Astrocyte (in vitro differentiated cells and primary cell): ENCODE data around the gene DOK5. TPM values are rescaled to one million over a fixed set of nuclear protein-coding genes. Genes with fewer than 3 reads are reported as not detected.

Source experiments
- DNase-seq: peaks from one replicate; pipeline ENCODE4 v3.0.0-alpha.2; 2010; ENCODE audit warnings: low read depth
- FAIRE-seq: peaks from 2 replicates; lab custom pipeline; 2011; peaks lifted over from hg19 to GRCh38; lab: Jason Lieb, UNC
- H2AFZ ChIP-seq: 2 replicates; pipeline ENCODE4 v1.6.0; 2012; ENCODE audit warnings: low read depth, low read length, inconsistent platforms
- H3K27ac ChIP-seq: 2 replicates; pipeline ENCODE4 v1.5.1; 2011; ENCODE audit warnings: low read depth, low read length, inconsistent platforms
- H3K27me3 ChIP-seq: 2 replicates; pipeline ENCODE4 v1.6.0; 2011; ENCODE audit warnings: low read length, inconsistent platforms; ENCODE audit not compliant: insufficient read depth
- H3K36me3 ChIP-seq: 2 replicates; pipeline ENCODE4 v1.5.1; 2011; ENCODE audit warnings: low read length, inconsistent platforms; ENCODE audit not compliant: insufficient read depth
- H3K4me1 ChIP-seq: 2 replicates; pipeline ENCODE4 v1.5.1; 2011; ENCODE audit warnings: low read length, inconsistent platforms; ENCODE audit not compliant: insufficient read depth
- H3K4me2 ChIP-seq: 2 replicates; pipeline ENCODE4 v1.6.0; 2012; ENCODE audit warnings: low read length, inconsistent platforms
- H3K4me3 ChIP-seq: 2 replicates; pipeline ENCODE4 v1.5.1; 2011; ENCODE audit warnings: low read depth, mild to moderate bottlenecking, low read length, inconsistent platforms; ENCODE audit not compliant: insufficient read depth
- H3K79me2 ChIP-seq: 2 replicates; pipeline ENCODE4 v1.6.0; 2012; ENCODE audit warnings: mild to moderate bottlenecking, low read length, inconsistent platforms; ENCODE audit not compliant: insufficient read depth
- H3K9ac ChIP-seq: 2 replicates; pipeline ENCODE4 v1.6.0; 2012; ENCODE audit warnings: mild to moderate bottlenecking, low read length, inconsistent platforms
- H3K9me3 ChIP-seq: 2 replicates; pipeline ENCODE4 v1.5.1; 2012; ENCODE audit warnings: low read depth, mild to moderate bottlenecking, low read length, inconsistent platforms; ENCODE audit not compliant: insufficient read depth
- H4K20me1 ChIP-seq: 2 replicates; pipeline ENCODE4 v1.6.0; 2012; ENCODE audit warnings: low read length, inconsistent platforms; ENCODE audit not compliant: insufficient read depth
- H3K27ac Mint-ChIP-seq: one replicate; pipeline ENCODE4 v1.8.0; 2021; ENCODE audit warnings: mild to moderate bottlenecking, mixed read lengths; ENCODE audit not compliant: unreplicated experiment
- H3K27me3 Mint-ChIP-seq: one replicate; pipeline ENCODE4 v1.8.0; 2021; ENCODE audit warnings: low read depth, mixed read lengths; ENCODE audit not compliant: unreplicated experiment
- H3K36me3 Mint-ChIP-seq: one replicate; pipeline ENCODE4 v1.8.0; 2021; ENCODE audit warnings: low read depth, mixed read lengths; ENCODE audit not compliant: unreplicated experiment
- H3K4me1 Mint-ChIP-seq: one replicate; pipeline ENCODE4 v1.8.0; 2021; ENCODE audit warnings: low read depth, mixed read lengths; ENCODE audit not compliant: unreplicated experiment
- H3K4me3 Mint-ChIP-seq: one replicate; pipeline ENCODE4 v1.8.0; 2021; ENCODE audit warnings: mild to moderate bottlenecking, moderate library complexity, mixed read lengths; ENCODE audit not compliant: unreplicated experiment
- H3K9me3 Mint-ChIP-seq: one replicate; pipeline ENCODE4 v1.8.0; 2021; ENCODE audit warnings: mild to moderate bottlenecking, mixed read lengths; ENCODE audit not compliant: unreplicated experiment
- CTCF ChIP-seq: IDR thresholded peaks from 2 replicates; pipeline ENCODE4 v1.5.1; 2011; ENCODE audit warnings: low read depth, mild to moderate bottlenecking, inconsistent platforms, low read length, moderate library complexity; ENCODE audit not compliant: insufficient read depth
- EZH2 ChIP-seq: IDR thresholded peaks from 2 replicates; pipeline ENCODE4 v1.6.1; 2012; ENCODE audit warnings: mild to moderate bottlenecking, low read length, inconsistent platforms; ENCODE audit not compliant: insufficient read depth
- total RNA-seq: library from RNA; stranded (reverse); gene quantifications from 2 replicates; pipeline ENCODE4 v1.2.1, GENCODE V29; 2021

DOK5 gene
- total RNA-seq, 1 donor from 2014 or later, result 1.2 TPM

DNA sequence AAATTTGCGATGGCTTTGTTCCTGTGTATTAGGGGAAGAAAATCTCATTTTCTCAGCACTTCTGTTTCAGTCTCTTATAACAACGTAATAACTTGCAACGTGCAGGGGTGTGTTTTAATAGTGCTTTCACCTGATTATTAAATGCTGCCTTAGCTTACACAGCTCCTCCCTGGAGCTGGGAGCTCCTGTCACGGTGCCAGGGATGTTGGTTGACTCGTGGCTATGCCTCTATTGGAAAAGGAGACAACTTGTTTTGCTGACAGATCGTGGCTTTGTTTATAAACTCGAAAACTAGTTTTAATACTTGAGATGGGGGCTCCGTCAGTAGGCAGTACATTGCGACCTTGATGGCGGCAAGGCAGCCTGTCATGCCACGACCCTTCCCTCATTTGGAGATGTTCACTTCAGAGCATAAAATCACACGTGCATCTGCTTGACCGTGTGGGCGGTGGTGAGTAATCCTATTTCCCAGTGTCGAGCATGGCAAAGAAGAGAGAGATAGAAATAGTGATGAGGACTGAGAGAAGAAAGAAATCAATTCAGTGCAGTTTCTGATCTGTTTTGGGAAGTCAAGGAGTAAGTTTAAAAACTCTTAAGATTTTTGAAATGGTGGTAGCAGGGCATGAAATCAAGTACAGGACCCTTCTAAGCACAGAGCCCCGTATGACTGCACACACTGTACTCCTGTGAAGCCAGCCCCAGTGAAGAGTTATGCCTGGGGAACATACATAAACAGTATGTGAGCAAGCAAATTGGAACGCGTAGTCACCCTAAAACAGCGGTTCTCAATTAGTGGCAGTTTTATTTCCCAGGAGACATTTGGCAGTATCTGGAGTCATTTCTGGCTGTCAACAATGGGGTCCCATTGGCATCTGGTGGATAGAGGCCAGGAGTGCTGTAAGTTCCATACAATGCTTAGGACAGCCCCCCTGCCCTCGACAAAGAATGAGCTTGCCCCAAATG is 147.2 kb downstream of the DOK5 start:
- Mint-ChIP-seq H3K4me1 (peaks cover 18% of the 10 kb centered on the region), H3K27me3 (no peaks in the 10 kb centered on the region), H3K4me3 (no peak overlapping the region), H3K36me3 (no peaks in the 10 kb centered on the region), H3K27ac (no peak overlapping the region), H3K9me3 (no peaks in the 10 kb centered on the region)
- peak overlapping the region; percentile 81 for H3K4me2 ChIP-seq
- no peaks in the 10 kb centered on the region for H4K20me1 ChIP-seq
- H3K36me3 ChIP-seq, result no peaks in the 10 kb centered on the region
- H3K4me1 ChIP-seq, result peaks cover 19% of the 10 kb centered on the region
- peak overlapping the region; percentile 32 for H3K9ac ChIP-seq
- DNase-seq (peak; percentile 51), FAIRE-seq (no peak)
- H3K4me3 ChIP-seq, result peak overlapping the region; percentile 37
- no peaks in the 10 kb centered on the region for H3K79me2 ChIP-seq
- peak overlapping the region; percentile 66 for H3K27ac ChIP-seq
- TF ChIP-seq EZH2 (no peak), CTCF (no peak)
- peak overlapping the region; percentile 48 for H2AFZ ChIP-seq
- no peaks in the 10 kb centered on the region for H3K27me3 ChIP-seq
- no peaks in the 10 kb centered on the region for H3K9me3 ChIP-seq

DNA sequence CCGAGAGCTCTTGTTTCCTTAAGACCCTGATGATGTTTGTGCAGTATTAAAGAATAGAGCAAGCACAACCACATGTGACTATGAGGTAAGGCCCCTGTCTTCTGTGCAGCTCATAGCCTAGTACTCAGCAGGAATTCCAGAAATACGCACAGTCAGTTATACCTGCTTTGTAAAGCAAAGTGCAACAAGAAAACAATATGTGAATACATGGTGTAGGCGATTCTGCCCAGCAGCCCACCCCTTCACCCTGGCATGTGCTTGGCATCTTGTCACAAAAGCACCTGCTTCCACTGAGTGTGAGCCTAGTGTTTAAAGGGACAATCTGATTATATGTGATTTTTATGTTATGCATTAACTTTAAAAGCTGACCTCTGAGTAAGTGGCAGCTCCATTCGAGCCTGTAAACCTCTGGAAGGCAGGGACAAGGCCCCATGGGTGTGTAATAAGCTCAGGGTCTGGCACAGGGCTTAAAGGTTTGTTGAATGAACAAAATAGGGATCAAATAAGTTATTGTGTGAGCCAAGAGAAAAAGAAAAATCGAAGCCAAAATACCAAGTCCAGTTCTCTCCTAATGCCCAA is 148.7 kb downstream of the DOK5 start:
- Histone ChIP-seq H3K9me3 (no peaks in the 10 kb centered on the region), H3K27ac (no peak overlapping the region), H3K4me3 (no peak overlapping the region), H3K27me3 (no peaks in the 10 kb centered on the region), H4K20me1 (no peaks in the 10 kb centered on the region), H3K4me1 (peaks cover 19% of the 10 kb centered on the region), H3K4me2 (peak overlapping the region; percentile 7), H3K79me2 (no peaks in the 10 kb centered on the region), H3K36me3 (no peaks in the 10 kb centered on the region), H2AFZ (no peak overlapping the region), H3K9ac (no peak overlapping the region)
- H3K4me3 Mint-ChIP-seq, result no peak overlapping the region
- no peak for FAIRE-seq
- no peak for DNase-seq
- H3K27ac Mint-ChIP-seq, result no peak overlapping the region
- H3K36me3 Mint-ChIP-seq, result no peaks in the 10 kb centered on the region
- no peaks in the 10 kb centered on the region for H3K9me3 Mint-ChIP-seq
- H3K27me3 Mint-ChIP-seq, result no peaks in the 10 kb centered on the region
- TF ChIP-seq CTCF (no peak), EZH2 (no peak)
- H3K4me1 Mint-ChIP-seq, result peaks cover 16% of the 10 kb centered on the region
